SHP77 treated with DMSO at 0.1 percent for 48 hours (cell line): ENCODE data around the gene TWIST2.

ENCODE experiments used
- DNase-seq: peaks from one replicate; lab custom pipeline; 2025; lab: John Stamatoyannopoulos, UW

The TWIST2 gene

GRCh38 chr2:238941262-238941792 lies 93.4 kb downstream of the TWIST2 start:
- no peak for DNase-seq

GRCh38 chr2:238942080-238942725 lies 94.3 kb downstream of the TWIST2 start:
- DNase-seq: no peak

- DNase-seq: no peak
Measured at GRCh38 chr2:238942726-238943300, 94.9 kb downstream of the TWIST2 start.

GRCh38 chr2:238943338-238944067 lies 95.6 kb downstream of the TWIST2 start:
- DNase-seq: no peak

- DNase-seq: no peak
Measured at GRCh38 chr2:238945433-238946150, 97.7 kb downstream of the TWIST2 start.

- DNase-seq: no peak
Measured at GRCh38 chr2:238946318-238947242, 98.7 kb downstream of the TWIST2 start.

GRCh38 chr2:238947243-238947760 lies 99.4 kb downstream of the TWIST2 start:
- no peak for DNase-seq

GRCh38 chr2:238947920-238948710 lies 100.2 kb downstream of the TWIST2 start:
- DNase-seq: no peak

GRCh38 chr2:238948765-238949641 lies 101.1 kb downstream of the TWIST2 start:
- DNase-seq: no peak

GRCh38 chr2:238949710-238950345 lies 101.9 kb downstream of the TWIST2 start:
- no peak for DNase-seq

- no peak for DNase-seq
Measured at GRCh38 chr2:238950551-238950950, 102.7 kb downstream of the TWIST2 start.

GRCh38 chr2:238952261-238952919 lies 104.5 kb downstream of the TWIST2 start:
- DNase-seq: no peak

- DNase-seq: no peak
Measured at GRCh38 chr2:238954841-238955591, 107.1 kb downstream of the TWIST2 start.

- no peak for DNase-seq
Measured at GRCh38 chr2:238955648-238956531, 108.0 kb downstream of the TWIST2 start.

- peak; percentile 18 for DNase-seq
Measured at GRCh38 chr2:238956676-238957075, 108.8 kb downstream of the TWIST2 start.
